Fibroblast of lung (primary cell): Measurements from ENCODE around the gene SLC25A43. TPM values are rescaled to one million over a fixed set of nuclear protein-coding genes. Genes with fewer than 3 reads are reported as not detected.

Experiments used
- DNase-seq, 2 donors: peaks; one replicate each; pipeline versions ENCODE4 v3.0.0 to v3.0.0-alpha.2; 2010; ENCODE audit warnings: low read depth in 2 of 2
- H2AFZ ChIP-seq: 2 replicates; pipeline ENCODE4 v1.5.1; 2012; ENCODE audit warnings: low read length, control low read depth, inconsistent platforms
- H3K27ac ChIP-seq: 2 replicates; pipeline ENCODE4 v1.5.1; 2011; ENCODE audit warnings: low read length, control low read depth; ENCODE audit not compliant: insufficient read depth
- H3K27me3 ChIP-seq: 2 replicates; pipeline ENCODE4 v1.5.1; 2011; ENCODE audit warnings: mild to moderate bottlenecking, low read length; ENCODE audit not compliant: control insufficient read depth, insufficient read depth
- H3K36me3 ChIP-seq: 2 replicates; pipeline ENCODE4 v1.5.1; 2011; ENCODE audit warnings: low read length; ENCODE audit not compliant: control insufficient read depth, insufficient read depth
- H3K4me1 ChIP-seq: 2 replicates; pipeline ENCODE4 v1.5.1; 2011; ENCODE audit warnings: low read length; ENCODE audit not compliant: control insufficient read depth, insufficient read depth; ENCODE audit errors: extremely low read depth
- H3K4me2 ChIP-seq: 2 replicates; pipeline ENCODE4 v1.5.1; 2011; ENCODE audit warnings: low read length, control low read depth; ENCODE audit not compliant: insufficient read depth; ENCODE audit errors: extremely low read depth
- H3K4me3 ChIP-seq, 4 experiments: fragments of 200-600 bp in 1 of 4; sonication (generic) in 1 of 4; replicated peaks in 1 of 4; 2 replicates each; pipeline ENCODE4 v1.5.1; 2011 to 2016; ENCODE audit warnings: low read length in 4 of 4, low read depth in 3 of 4, mild to moderate bottlenecking in 3 of 4, control low read depth in 2 of 4, inconsistent platforms in 1 of 4, mixed read lengths in 1 of 4; ENCODE audit not compliant: insufficient read depth in 1 of 4; ENCODE audit errors: control extremely low read depth in 1 of 4
- H3K79me2 ChIP-seq: 2 replicates; pipeline ENCODE4 v1.5.1; 2012; ENCODE audit warnings: mild to moderate bottlenecking, low read length, inconsistent platforms; ENCODE audit not compliant: control insufficient read depth, insufficient read depth
- H3K9ac ChIP-seq: 2 replicates; pipeline ENCODE4 v1.5.1; 2011; ENCODE audit warnings: mild to moderate bottlenecking, low read length, control low read depth; ENCODE audit not compliant: insufficient read depth
- H3K9me3 ChIP-seq: 2 replicates; pipeline ENCODE4 v1.5.1; 2012; ENCODE audit warnings: low read depth, low read length; ENCODE audit not compliant: control insufficient read depth, insufficient read depth
- H4K20me1 ChIP-seq: 2 replicates; pipeline ENCODE4 v1.5.1; 2011; ENCODE audit warnings: low read length; ENCODE audit not compliant: control insufficient read depth, insufficient read depth; ENCODE audit errors: extremely low read depth
- EZH2 ChIP-seq: IDR thresholded peaks from 2 replicates; pipeline ENCODE4 v1.5.1; 2012; ENCODE audit warnings: low read length, control low read depth, mild to moderate bottlenecking; ENCODE audit errors: missing control alignments
- polyA plus RNA-seq, 2 donors: library from polyadenylated mRNA; depleted of rRNA in 1 of 2; stranded (reverse) in 1 of 2; unstranded in 1 of 2; fragments of >200 nt; gene quantifications; 2 replicates each; pipeline ENCODE4 v1.2.1, GENCODE V29; 2011 to 2012; ENCODE audit warnings: missing spikeins in 1 of 2
- total RNA-seq: library from RNA; depleted of rRNA; stranded (reverse); fragments of >200 nt; gene quantifications from 2 replicates; pipeline ENCODE4 v1.2.1, GENCODE V29; 2014
- TF ChIP-seq, protein P1 (sequence below), 2 donors: IDR thresholded peaks in 1 of 2; conservative IDR thresholded peaks in 1 of 2; 1 replicate in 1 of 2; 2 replicates in 1 of 2; pipeline ENCODE4 v1.5.1; 2011 to 2012; ENCODE audit warnings: low read length in 2 of 2, control low read depth in 1 of 2, inconsistent platforms in 1 of 2, low read depth in 1 of 2, mild to moderate bottlenecking in 1 of 2

SLC25A43 gene
- total and polyA plus RNA-seq, 2 donors (not counting 1 experiment from before 2014, with no cell fraction given): 31.0 to 31.6 TPM

DNA sequence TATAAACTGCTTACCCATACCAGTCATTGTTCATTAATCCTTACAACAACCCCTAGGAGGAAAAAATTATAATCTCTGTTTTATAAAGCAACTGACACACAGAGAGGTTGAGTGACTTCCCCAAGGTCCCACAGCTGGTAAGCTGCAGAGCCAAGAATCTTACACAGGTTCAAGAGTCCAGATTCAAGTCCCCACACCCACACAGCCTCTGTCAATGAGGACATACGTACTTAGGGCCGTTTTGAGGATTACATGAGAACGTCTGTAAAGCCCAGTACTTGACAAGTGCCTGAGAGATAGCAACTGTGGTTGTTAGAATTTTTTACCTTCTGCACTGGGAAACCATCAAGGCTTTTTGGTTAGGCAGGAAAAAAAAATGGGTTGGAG is 556 bp upstream of the SLC25A43 start:
- no peaks in the 10 kb centered on the region for H3K36me3 ChIP-seq
- H3K9me3 ChIP-seq: no peaks in the 10 kb centered on the region
- H3K4me3 ChIP-seq: peak overlapping the region in 3 of 4 experiments; percentile 29 to 65 (median 59)
- no peaks in the 10 kb centered on the region for H3K27me3 ChIP-seq
- peaks cover 17% of the 10 kb centered on the region for H3K79me2 ChIP-seq
- no peak overlapping the region for H3K9ac ChIP-seq
- peak overlapping the region; percentile 32 for H3K4me2 ChIP-seq
- TF ChIP-seq EZH2: no peak
- TF ChIP-seq, protein P1, sequence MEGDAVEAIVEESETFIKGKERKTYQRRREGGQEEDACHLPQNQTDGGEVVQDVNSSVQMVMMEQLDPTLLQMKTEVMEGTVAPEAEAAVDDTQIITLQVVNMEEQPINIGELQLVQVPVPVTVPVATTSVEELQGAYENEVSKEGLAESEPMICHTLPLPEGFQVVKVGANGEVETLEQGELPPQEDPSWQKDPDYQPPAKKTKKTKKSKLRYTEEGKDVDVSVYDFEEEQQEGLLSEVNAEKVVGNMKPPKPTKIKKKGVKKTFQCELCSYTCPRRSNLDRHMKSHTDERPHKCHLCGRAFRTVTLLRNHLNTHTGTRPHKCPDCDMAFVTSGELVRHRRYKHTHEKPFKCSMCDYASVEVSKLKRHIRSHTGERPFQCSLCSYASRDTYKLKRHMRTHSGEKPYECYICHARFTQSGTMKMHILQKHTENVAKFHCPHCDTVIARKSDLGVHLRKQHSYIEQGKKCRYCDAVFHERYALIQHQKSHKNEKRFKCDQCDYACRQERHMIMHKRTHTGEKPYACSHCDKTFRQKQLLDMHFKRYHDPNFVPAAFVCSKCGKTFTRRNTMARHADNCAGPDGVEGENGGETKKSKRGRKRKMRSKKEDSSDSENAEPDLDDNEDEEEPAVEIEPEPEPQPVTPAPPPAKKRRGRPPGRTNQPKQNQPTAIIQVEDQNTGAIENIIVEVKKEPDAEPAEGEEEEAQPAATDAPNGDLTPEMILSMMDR (conservative IDR thresholded peaks at IDR 0.05 in 1 of 2, IDR thresholded peaks at IDR 0.05 in 1 of 2; ENCODE audit: low read depth in 1 of 2, low read length in 2 of 2): no peak
- H2AFZ ChIP-seq: peak overlapping the region; percentile 74
- peak; percentile 7 to 11 for DNase-seq
- peak overlapping the region; percentile 54 for H3K27ac ChIP-seq
- no peaks in the 10 kb centered on the region for H4K20me1 ChIP-seq
- H3K4me1 ChIP-seq: no peaks in the 10 kb centered on the region

DNA sequence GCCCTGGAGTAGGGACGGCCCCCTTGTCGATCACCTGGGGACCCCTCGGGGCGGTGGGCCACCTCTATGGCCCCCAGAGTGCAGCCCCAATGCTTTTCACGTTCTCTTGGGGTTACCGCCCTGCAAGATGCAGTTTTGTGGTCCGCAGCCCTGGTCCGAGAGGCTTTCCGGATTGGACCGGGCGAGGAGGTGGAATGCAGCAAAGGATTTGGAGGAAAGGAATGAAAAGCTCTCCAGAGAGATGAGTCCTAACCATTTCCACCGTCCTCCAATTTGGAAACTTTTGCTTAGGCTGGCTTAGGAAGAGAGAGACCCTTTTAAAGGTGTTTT is 601 bp downstream of the SLC25A43 start:
- peak; percentile 8 to 47 for DNase-seq
- Histone ChIP-seq H3K36me3 (no peaks in the 10 kb centered on the region), H2AFZ (no peak overlapping the region), H4K20me1 (no peaks in the 10 kb centered on the region), H3K4me3 (peak overlapping the region; percentile 48 to 73 (median 61)), H3K9ac (peak overlapping the region; percentile 55), H3K79me2 (peaks cover 17% of the 10 kb centered on the region), H3K27ac (peak overlapping the region; percentile 47), H3K9me3 (no peaks in the 10 kb centered on the region), H3K4me1 (no peaks in the 10 kb centered on the region), H3K27me3 (no peaks in the 10 kb centered on the region), H3K4me2 (peak overlapping the region; percentile 89)
- no peak for TF ChIP-seq EZH2
- TF ChIP-seq, protein P1 (conservative IDR thresholded peaks at IDR 0.05 in 1 of 2, IDR thresholded peaks at IDR 0.05 in 1 of 2; ENCODE audit: low read depth in 1 of 2, low read length in 2 of 2): no peak

DNA sequence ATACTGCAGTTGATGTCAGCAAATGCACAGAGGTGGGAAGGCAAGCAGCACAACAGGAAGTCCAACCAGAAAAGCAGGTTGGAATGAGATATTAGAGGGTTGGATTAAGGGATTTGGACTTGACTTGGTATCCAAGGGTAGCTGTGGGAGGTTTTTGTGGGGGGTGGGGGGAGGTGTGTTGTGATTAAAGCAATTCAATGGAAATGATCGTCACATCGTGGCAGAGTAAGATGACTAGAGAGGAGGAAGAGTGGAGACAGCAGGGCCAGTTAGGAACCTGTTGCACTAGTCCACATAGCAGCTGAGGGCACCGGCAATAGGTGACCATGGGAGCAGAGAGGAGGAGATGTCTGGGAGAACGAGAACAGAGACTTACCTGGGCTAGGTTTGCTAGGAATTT is 2.4 kb downstream of the SLC25A43 start:
- no peak for DNase-seq
- Histone ChIP-seq H3K4me1 (no peaks in the 10 kb centered on the region), H3K79me2 (peaks cover 17% of the 10 kb centered on the region), H4K20me1 (no peaks in the 10 kb centered on the region), H3K27me3 (no peaks in the 10 kb centered on the region), H3K36me3 (no peaks in the 10 kb centered on the region), H3K4me3 (no peak overlapping the region), H3K9me3 (no peaks in the 10 kb centered on the region), H3K27ac (no peak overlapping the region), H3K9ac (no peak overlapping the region), H2AFZ (no peak overlapping the region), H3K4me2 (peak overlapping the region; percentile 35)
- no peak for TF ChIP-seq EZH2
- TF ChIP-seq, protein P1 (conservative IDR thresholded peaks at IDR 0.05 in 1 of 2, IDR thresholded peaks at IDR 0.05 in 1 of 2; ENCODE audit: low read depth in 1 of 2, low read length in 2 of 2): no peak
